PFSK-1 (cell line): ENCODE data around the gene DAGLB. TPM values are rescaled to one million over a fixed set of nuclear protein-coding genes. Genes with fewer than 3 reads are reported as not detected.

Experiments
- FOXP2 ChIP-seq: optimal IDR thresholded peaks from 2 replicates; pipeline ENCODE3; 2011; ENCODE audit warnings: borderline replicate concordance, control low read depth, inconsistent platforms; ENCODE audit not compliant: insufficient read depth; ENCODE audit errors: extremely low read length, extremely low read depth
- POLR2AphosphoS5 ChIP-seq: IDR thresholded peaks from 2 replicates; pipeline ENCODE4 v1.6.1; 2012; ENCODE audit warnings: low read depth, mild to moderate bottlenecking, control low read depth, low read length, moderate library complexity
- SIN3A ChIP-seq: IDR thresholded peaks from 2 replicates; pipeline ENCODE4 v1.6.1; 2012; ENCODE audit warnings: mild to moderate bottlenecking, low read length, moderate library complexity, borderline replicate concordance; ENCODE audit not compliant: insufficient read depth
- TAF1 ChIP-seq: IDR thresholded peaks from 2 replicates; pipeline ENCODE4 v1.6.1; 2012; ENCODE audit warnings: low read length, control low read depth, borderline replicate concordance; ENCODE audit not compliant: insufficient read depth
- polyA plus RNA-seq: library from polyadenylated mRNA; unstranded; fragments of >200 nt; gene quantifications from one replicate; pipeline ENCODE4 v1.2.1, GENCODE V29; 2012; ENCODE audit warnings: low read depth, missing spikeins; ENCODE audit not compliant: insufficient read length
- TF ChIP-seq, protein P1 (sequence below), 2 experiments: IDR thresholded peaks; 2 replicates each; pipeline versions ENCODE4 v1.6.1 to v1.8.0; 2011 to 2012; ENCODE audit warnings: low read depth in 2 of 2, low read length in 2 of 2, control low read depth in 1 of 2, inconsistent platforms in 1 of 2, mild to moderate bottlenecking in 1 of 2, moderate library complexity in 1 of 2; ENCODE audit not compliant: insufficient read depth in 1 of 2

DAGLB gene, protein sequence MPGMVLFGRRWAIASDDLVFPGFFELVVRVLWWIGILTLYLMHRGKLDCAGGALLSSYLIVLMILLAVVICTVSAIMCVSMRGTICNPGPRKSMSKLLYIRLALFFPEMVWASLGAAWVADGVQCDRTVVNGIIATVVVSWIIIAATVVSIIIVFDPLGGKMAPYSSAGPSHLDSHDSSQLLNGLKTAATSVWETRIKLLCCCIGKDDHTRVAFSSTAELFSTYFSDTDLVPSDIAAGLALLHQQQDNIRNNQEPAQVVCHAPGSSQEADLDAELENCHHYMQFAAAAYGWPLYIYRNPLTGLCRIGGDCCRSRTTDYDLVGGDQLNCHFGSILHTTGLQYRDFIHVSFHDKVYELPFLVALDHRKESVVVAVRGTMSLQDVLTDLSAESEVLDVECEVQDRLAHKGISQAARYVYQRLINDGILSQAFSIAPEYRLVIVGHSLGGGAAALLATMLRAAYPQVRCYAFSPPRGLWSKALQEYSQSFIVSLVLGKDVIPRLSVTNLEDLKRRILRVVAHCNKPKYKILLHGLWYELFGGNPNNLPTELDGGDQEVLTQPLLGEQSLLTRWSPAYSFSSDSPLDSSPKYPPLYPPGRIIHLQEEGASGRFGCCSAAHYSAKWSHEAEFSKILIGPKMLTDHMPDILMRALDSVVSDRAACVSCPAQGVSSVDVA
- polyA plus RNA-seq: 15.4 TPM

DNA sequence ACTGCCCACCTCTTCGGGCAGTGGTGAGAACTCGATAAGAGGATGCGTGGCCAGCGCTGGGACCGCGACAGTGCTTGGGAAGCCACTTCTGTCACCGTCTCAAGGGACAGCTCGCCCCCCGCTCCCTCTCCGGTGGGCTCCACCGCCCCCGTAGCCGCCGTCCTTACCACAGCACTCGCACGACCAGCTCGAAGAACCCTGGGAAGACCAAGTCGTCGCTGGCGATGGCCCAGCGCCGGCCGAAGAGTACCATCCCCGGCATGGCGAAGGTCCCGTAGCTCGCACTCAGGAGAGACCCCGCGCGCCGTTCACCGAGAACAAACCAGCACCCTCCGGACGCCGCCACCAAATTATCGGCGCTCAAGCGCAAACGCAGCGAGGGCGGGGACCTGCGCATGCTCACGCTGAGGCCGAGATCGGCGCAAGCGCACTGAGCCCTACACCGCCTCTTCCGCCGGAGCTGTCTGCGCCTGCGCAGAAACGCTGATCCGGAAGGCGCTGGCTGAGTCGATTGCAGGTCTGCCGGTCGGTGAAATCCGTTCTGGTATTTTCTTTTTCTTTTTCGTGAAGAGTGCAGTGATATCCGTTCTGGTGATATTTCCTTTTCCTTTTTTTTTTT lies at the start of gene DAGLB:
Gene DAGLB, minus strand, starts transcription at position 374 of the 619 bp plus-strand sequence. Its CDS starts 112 bp downstream, at position 262.
- TF ChIP-seq SIN3A (peak; percentile 62; the same call in 1 of the 2 replicates), TAF1 (peak; percentile 56; the same call in 1 of the 2 replicates), FOXP2 (no peak), POLR2AphosphoS5 (peak; percentile 97)
- TF ChIP-seq, protein P1, sequence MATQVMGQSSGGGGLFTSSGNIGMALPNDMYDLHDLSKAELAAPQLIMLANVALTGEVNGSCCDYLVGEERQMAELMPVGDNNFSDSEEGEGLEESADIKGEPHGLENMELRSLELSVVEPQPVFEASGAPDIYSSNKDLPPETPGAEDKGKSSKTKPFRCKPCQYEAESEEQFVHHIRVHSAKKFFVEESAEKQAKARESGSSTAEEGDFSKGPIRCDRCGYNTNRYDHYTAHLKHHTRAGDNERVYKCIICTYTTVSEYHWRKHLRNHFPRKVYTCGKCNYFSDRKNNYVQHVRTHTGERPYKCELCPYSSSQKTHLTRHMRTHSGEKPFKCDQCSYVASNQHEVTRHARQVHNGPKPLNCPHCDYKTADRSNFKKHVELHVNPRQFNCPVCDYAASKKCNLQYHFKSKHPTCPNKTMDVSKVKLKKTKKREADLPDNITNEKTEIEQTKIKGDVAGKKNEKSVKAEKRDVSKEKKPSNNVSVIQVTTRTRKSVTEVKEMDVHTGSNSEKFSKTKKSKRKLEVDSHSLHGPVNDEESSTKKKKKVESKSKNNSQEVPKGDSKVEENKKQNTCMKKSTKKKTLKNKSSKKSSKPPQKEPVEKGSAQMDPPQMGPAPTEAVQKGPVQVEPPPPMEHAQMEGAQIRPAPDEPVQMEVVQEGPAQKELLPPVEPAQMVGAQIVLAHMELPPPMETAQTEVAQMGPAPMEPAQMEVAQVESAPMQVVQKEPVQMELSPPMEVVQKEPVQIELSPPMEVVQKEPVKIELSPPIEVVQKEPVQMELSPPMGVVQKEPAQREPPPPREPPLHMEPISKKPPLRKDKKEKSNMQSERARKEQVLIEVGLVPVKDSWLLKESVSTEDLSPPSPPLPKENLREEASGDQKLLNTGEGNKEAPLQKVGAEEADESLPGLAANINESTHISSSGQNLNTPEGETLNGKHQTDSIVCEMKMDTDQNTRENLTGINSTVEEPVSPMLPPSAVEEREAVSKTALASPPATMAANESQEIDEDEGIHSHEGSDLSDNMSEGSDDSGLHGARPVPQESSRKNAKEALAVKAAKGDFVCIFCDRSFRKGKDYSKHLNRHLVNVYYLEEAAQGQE (IDR thresholded peaks at IDR 0.05; ENCODE audit: insufficient read depth in 1 of 2, low read depth in 2 of 2, low read length in 2 of 2): no peak

DNA sequence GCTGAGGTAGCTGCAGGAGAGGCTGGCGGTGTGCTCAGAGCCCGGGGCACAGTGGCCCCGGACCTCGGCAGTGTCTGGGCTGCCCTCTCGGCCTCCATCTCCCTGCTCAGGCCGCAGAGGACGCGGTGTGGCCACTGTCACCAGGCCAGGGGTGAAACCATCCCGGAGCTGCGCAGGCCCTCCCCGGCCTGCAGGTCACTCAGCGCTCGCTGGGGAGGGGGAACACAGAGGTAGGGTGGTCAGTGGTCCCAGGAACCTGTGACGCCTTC lies 49.8 kb upstream of the DAGLB start:
- TF ChIP-seq, protein P1 (IDR thresholded peaks at IDR 0.05; ENCODE audit: insufficient read depth in 1 of 2, low read depth in 2 of 2, low read length in 2 of 2): no peak
- TF ChIP-seq TAF1: no peak
- TF ChIP-seq FOXP2: no peak
- no peak for TF ChIP-seq POLR2AphosphoS5
- TF ChIP-seq SIN3A: no peak

DNA sequence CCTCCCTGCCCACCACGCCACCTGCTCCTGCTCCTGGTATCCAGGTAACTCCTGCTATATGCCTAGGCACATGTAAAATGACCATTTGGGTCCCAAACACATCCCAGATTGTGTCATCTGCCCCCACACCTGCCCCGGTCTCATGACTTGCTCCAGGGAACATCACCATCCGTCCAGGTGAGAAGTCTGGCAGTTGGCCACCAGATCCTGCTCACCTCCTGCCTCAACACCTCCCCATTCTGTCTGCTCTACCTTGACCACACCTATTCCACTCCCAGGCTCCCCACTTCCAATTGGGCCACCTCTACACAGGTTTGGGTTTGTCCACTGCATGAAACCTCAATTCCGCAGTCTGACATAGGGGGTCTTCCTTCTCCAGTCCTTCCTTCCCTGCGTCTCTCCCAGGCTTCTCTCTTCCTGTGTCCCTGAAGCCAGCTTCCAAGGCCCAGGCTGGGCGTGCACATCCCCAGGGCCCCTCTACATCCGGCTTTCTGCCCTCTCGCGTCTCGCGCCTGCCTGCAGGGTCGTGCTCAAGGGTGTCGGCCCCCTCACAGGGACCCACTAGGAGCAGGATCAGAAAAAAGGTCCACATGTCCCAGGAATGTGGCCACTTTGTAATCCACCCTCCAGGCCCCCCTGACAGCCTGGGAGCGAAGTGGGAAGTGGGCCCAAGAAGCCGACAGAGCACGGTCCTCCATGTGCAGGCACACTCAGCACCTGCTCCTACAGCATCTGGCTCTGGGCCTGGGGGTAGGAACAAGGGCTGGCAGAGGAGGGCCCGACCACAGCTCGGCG lies 49.3 kb upstream of the DAGLB start:
- no peak for TF ChIP-seq FOXP2
- TF ChIP-seq TAF1: no peak
- TF ChIP-seq, protein P1 (IDR thresholded peaks at IDR 0.05; ENCODE audit: insufficient read depth in 1 of 2, low read depth in 2 of 2, low read length in 2 of 2): no peak

DNA sequence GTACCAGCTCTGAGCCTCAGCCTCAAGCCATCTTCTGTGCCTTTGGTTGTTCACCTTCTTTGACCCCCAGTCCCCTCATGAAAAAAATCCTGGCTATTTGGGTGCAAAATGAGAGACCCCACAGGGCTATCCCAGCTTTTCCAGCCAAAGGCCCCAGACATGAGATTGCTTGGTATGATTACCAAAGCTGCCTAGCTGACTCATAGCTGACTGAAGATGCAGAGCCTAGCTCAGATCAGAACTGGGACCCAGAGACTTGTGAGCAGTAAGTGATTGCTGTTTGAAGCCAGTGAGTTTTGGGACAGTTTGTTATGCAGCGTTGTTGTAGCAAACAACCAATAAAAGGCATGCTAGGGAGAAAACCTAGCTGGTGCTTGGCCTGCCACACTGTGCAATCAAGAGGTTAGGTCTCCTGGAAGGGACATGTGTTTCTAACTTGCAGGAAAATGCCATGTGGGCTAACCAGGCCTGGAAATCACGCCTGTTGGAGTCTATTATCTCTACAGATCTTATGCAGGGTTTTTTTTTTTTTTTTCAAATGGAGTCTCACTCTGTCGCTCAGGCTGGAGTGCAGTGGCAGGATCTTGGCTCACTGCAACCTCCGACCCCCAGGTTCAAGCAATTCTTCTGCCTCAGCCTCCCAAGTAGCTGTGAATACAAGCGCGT lies 48.0 kb upstream of the DAGLB start:
- TF ChIP-seq, protein P1 (IDR thresholded peaks at IDR 0.05; ENCODE audit: insufficient read depth in 1 of 2, low read depth in 2 of 2, low read length in 2 of 2): no peak
- TF ChIP-seq TAF1 (no peak), SIN3A (no peak), POLR2AphosphoS5 (no peak), FOXP2 (no peak)
